HepG2 (cell line): ENCODE data around the gene P2RX6. TPM values are rescaled to one million over a fixed set of nuclear protein-coding genes. Genes with fewer than 3 reads are reported as not detected.

ENCODE experiments used
- ATAC-seq: fragments of 200-7000 bp; cut with Tn5 transposase; 3 replicates; pipeline ENCODE4 v1.9.1; 2020; ENCODE audit warnings: mild to moderate bottlenecking, moderate library complexity
- BruUV-seq: library from RNA; stranded (reverse); fragments of 400-500 nt; replicated peaks from 2 replicates; lab custom pipeline; 2021; lab: Mats Ljungman, UMichigan
- CTCF ChIA-PET: fragments of 300-600 bp; formaldehyde crosslinking; extraction: SDS; loops from one replicate; lab custom pipeline; 2021; ENCODE audit warnings: low total read pairs, inconsistent platforms, low intra/inter-chr PET ratio; lab: Yijun Ruan, JAX
- POLR2A ChIA-PET: fragments of 350-600 bp; sonication (Branson Sonifier 250); formaldehyde crosslinking; loops from one replicate; lab custom pipeline; 2020; ENCODE audit warnings: antibody characterized with exemption, inconsistent platforms; lab: Yijun Ruan, JAX
- DNase-seq: peaks from one replicate; pipeline ENCODE4 v3.0.0-alpha.2; 2015; ENCODE audit warnings: low spot score
- FAIRE-seq: peaks from 3 replicates; lab custom pipeline; 2011; peaks lifted over from hg19 to GRCh38; lab: Jason Lieb, UNC
- H2AFZ ChIP-seq: one replicate; pipeline ENCODE4 v1.6.1; 2011; ENCODE audit warnings: low read length, inconsistent platforms
- H3K27ac ChIP-seq: fragments of 300-600 bp; 3 replicates; pipeline ENCODE4 v1.8.0; 2011; ENCODE audit warnings: mixed run types, mild to moderate bottlenecking, mixed read lengths, low read length, inconsistent platforms; ENCODE audit not compliant: insufficient read depth; ENCODE audit errors: extremely low read length
- H3K27me3 ChIP-seq, 2 experiments: fragments of 200-600 bp in 1 of 2; 2 replicates in 1 of 2; 3 replicates in 1 of 2; pipeline versions ENCODE4 v1.6.0 to v1.8.0; 2011; ENCODE audit warnings: low read length in 2 of 2, mild to moderate bottlenecking in 2 of 2, moderate library complexity in 2 of 2, inconsistent platforms in 1 of 2; ENCODE audit not compliant: insufficient read depth in 2 of 2, control insufficient read depth in 1 of 2
- H3K36me3 ChIP-seq, 2 experiments: fragments of 200-600 bp in 1 of 2; replicated peaks in 1 of 2; 2 replicates in 1 of 2; 3 replicates in 1 of 2; pipeline versions ENCODE4 v1.5.1 to v1.8.0; 2011; ENCODE audit warnings: low read length in 2 of 2, inconsistent platforms in 1 of 2; ENCODE audit not compliant: insufficient read depth in 2 of 2, control insufficient read depth in 1 of 2
- H3K4me1 ChIP-seq: 2 replicates; pipeline ENCODE4 v1.5.1; 2012; ENCODE audit warnings: low read length, inconsistent platforms; ENCODE audit not compliant: insufficient read depth
- H3K4me2 ChIP-seq: 2 replicates; pipeline ENCODE4 v1.6.0; 2011; ENCODE audit warnings: low read depth, low read length, inconsistent platforms
- H3K4me3 ChIP-seq, 3 experiments: fragments of 200-600 bp in 1 of 3; sonication (generic), shearing (Covaris generic) in 1 of 3; replicated peaks in 1 of 3; 2 replicates each; pipeline ENCODE4 v1.5.1; 2011 to 2016; ENCODE audit warnings: low read length in 3 of 3, inconsistent platforms in 2 of 3, low read depth in 2 of 3, mild to moderate bottlenecking in 2 of 3, control low read depth in 1 of 3, mixed read lengths in 1 of 3; ENCODE audit not compliant: insufficient read depth in 1 of 3
- H3K79me2 ChIP-seq: one replicate; pipeline ENCODE4 v1.6.1; 2011; ENCODE audit warnings: low read length, inconsistent platforms; ENCODE audit not compliant: insufficient read depth
- H3K9ac ChIP-seq: 2 replicates; pipeline ENCODE4 v1.6.0; 2011; ENCODE audit warnings: mild to moderate bottlenecking, low read depth, low read length, inconsistent platforms; ENCODE audit not compliant: insufficient read depth
- H3K9me3 ChIP-seq: 2 replicates; pipeline ENCODE4 v1.5.1; 2012; ENCODE audit warnings: mild to moderate bottlenecking, low read length
- H4K20me1 ChIP-seq: 2 replicates; pipeline ENCODE4 v1.6.0; 2011; ENCODE audit warnings: inconsistent platforms, mild to moderate bottlenecking, low read length, moderate library complexity; ENCODE audit not compliant: insufficient read depth
- GMEB2 ChIP-seq: IDR thresholded peaks from 2 replicates; pipeline ENCODE4 v1.6.1; 2016; ENCODE audit warnings: missing biosample characterization, missing genetic modification reagents, low read depth
- NCOA1 ChIP-seq: sonication (generic); formaldehyde crosslinking; IDR thresholded peaks from 2 replicates; pipeline ENCODE4 v1.9.0; 2021; ENCODE audit warnings: missing genetic modification reagents
- SRSF9 ChIP-seq: fragments of 200-400 bp; formaldehyde crosslinking; IDR thresholded peaks from 2 replicates; pipeline ENCODE4 v1.6.1; 2018; ENCODE audit warnings: borderline replicate concordance, mild to moderate bottlenecking, low read depth, low read length; ENCODE audit not compliant: insufficient read depth, poor library complexity, severe bottlenecking
- ZBTB46 ChIP-seq: sonication (generic); formaldehyde crosslinking; IDR thresholded peaks from 2 replicates; pipeline ENCODE4 v1.4.0; 2020; ENCODE audit warnings: mild to moderate bottlenecking, missing genetic modification reagents, borderline replicate concordance
- ZNF574 ChIP-seq: sonication (generic); formaldehyde crosslinking; IDR thresholded peaks from 2 replicates; pipeline ENCODE4 v1.4.0; 2020; ENCODE audit warnings: missing genetic modification reagents
- WGBS: methylation state at CpG from one replicate; pipeline ENCODE4 v1.1.6; 2017; ENCODE audit warnings: low lambda C conversion rate; 5-methylcytosine and 5-hydroxymethylcytosine counted together
- in situ Hi-C: cut with HindIII; loops from 2 replicates; pipeline ENCODE4 v1.10.0; 2017; ENCODE audit warnings: low pct_unique_long_range_greater_than_20kb; ENCODE audit not compliant: extremely low pct_ligation_motif_present
- intact Hi-C: fragments of 100-400 bp; cut with micrococcal nuclease; formaldehyde crosslinking; loops from one replicate; pipeline ENCODE4 v1.10.0; 2022; ENCODE audit not compliant: unreplicated experiment
- polyA plus RNA-seq, 8 experiments: library from polyadenylated mRNA; depleted of rRNA in 3 of 8; stranded (reverse) in 7 of 8; unstranded in 1 of 8; fragments of >200 nt; fragmentation: Illumina TruSeq in 4 of 8; extraction: Trizol in 4 of 8; gene quantifications; 2 replicates each; pipeline versions ENCODE4 v1.2.1 to v1.2.3, GENCODE V29; 2011 to 2016; ENCODE audit warnings: low read depth in 4 of 8, missing spikeins in 1 of 8, mixed read lengths in 1 of 8; ENCODE audit not compliant: insufficient read depth in 1 of 8
- total RNA-seq, 5 experiments: library from RNA; depleted of rRNA; stranded (reverse); fragments of >200 nt; fragmentation: Illumina TruSeq; extraction: Trizol; gene quantifications; 2 replicates each; pipeline ENCODE4 v1.2.3, GENCODE V29; 2016; ENCODE audit warnings: low read depth in 1 of 5

P2RX6 gene
- total and polyA plus RNA-seq, 2 of the 13 experiments (the other 11 are each of a cell fraction or from before 2014, with no cell fraction given) = 0.04 to 0.12 TPM

- TF ChIP-seq NCOA1 (CRISPR knock-in tag) (no peak), SRSF9 (no peak), GMEB2 (CRISPR knock-in tag) (no peak), ZNF574 (CRISPR knock-in tag) (no peak), ZBTB46 (CRISPR knock-in tag) (no peak)
- no peak for FAIRE-seq
- Histone ChIP-seq H4K20me1 (no peaks in the 10 kb centered on the region), H3K4me1 (peaks cover 14% of the 10 kb centered on the region), H3K4me2 (no peak overlapping the region), H2AFZ (no peak overlapping the region), H3K27me3 (no peaks in the 10 kb centered on the region; a peak in 1 of 5 replicates), H3K4me3 (no peak overlapping the region), H3K9ac (no peak overlapping the region), H3K79me2 (peaks cover 9% of the 10 kb centered on the region), H3K36me3 (peaks cover 2 to 28% of the 10 kb centered on the region in 2 experiments), H3K9me3 (no peaks in the 10 kb centered on the region), H3K27ac (no peak overlapping the region)
- ChIA-PET POLR2A (no interaction called here), CTCF (no interaction called here)
- 94% methylated on average over 1 of the region's 1 CpG for WGBS
- DNase-seq = no peak
- in situ Hi-C loops (no loop called here), intact Hi-C loops (no loop called here)
- no peak for ATAC-seq
- BruUV-seq = no TSS peak
Observed at GRCh38 chr22:20986365-20986764, 28.6 kb upstream of the P2RX6 start.
